Spleen (tissue), 7 donors: Measurements from ENCODE around the gene QRFP.

Experiments
- CTCF ChIP-seq, 11 experiments: fragments of 200-600 bp in 7 of 11; fragments of 450-650 bp in 4 of 11; sonication (generic) in 4 of 11; IDR thresholded peaks in 8 of 11; conservative IDR thresholded peaks in 3 of 11; 1 replicate in 7 of 11; 2 replicates in 4 of 11; pipeline versions ENCODE4 v1.4.0 to v1.8.0; 2016 to 2021; ENCODE audit warnings: antibody characterized with exemption in 11 of 11, inconsistent platforms in 4 of 11, mild to moderate bottlenecking in 1 of 11
- POLR2A ChIP-seq, 3 donors: fragments of 450-650 bp; IDR thresholded peaks; one replicate each; pipeline ENCODE4 v1.5.1; 2017; ENCODE audit warnings: antibody characterized with exemption in 3 of 3, mild to moderate bottlenecking in 1 of 3
- POLR2AphosphoS5 ChIP-seq, 3 donors: sonication (generic); formaldehyde crosslinking; IDR thresholded peaks; one replicate each; pipeline ENCODE4 v1.5.1; 2017; ENCODE audit warnings: antibody characterized with exemption in 3 of 3
- donor health status: DM: no; HTN: no; CAD: no; lungs with moderate emphysema.
- donor health status: DM: no; HTN: no; CAD: no.
- donor health status: DM: no; HTN: no; CAD: no.

GRCh38 chr9:130896233-130897014 is at the start of gene QRFP:
- TF ChIP-seq POLR2A (IDR thresholded peaks at IDR 0.05) (no peak), CTCF (IDR thresholded peaks at IDR 0.05 in 8 of 11, conservative IDR thresholded peaks at IDR 0.05 in 3 of 11) (no peak), POLR2AphosphoS5 (IDR thresholded peaks at IDR 0.05) (peak in 1 of 3 donors; percentile 10)
